Measurements from ENCODE around the gene SERF1A.
"Not testable (repeated sequence)": the region's sequence is repeated elsewhere in the genome, so short reads cannot be mapped to it uniquely, and the experiment has no call there.

The SERF1A gene

DNA sequence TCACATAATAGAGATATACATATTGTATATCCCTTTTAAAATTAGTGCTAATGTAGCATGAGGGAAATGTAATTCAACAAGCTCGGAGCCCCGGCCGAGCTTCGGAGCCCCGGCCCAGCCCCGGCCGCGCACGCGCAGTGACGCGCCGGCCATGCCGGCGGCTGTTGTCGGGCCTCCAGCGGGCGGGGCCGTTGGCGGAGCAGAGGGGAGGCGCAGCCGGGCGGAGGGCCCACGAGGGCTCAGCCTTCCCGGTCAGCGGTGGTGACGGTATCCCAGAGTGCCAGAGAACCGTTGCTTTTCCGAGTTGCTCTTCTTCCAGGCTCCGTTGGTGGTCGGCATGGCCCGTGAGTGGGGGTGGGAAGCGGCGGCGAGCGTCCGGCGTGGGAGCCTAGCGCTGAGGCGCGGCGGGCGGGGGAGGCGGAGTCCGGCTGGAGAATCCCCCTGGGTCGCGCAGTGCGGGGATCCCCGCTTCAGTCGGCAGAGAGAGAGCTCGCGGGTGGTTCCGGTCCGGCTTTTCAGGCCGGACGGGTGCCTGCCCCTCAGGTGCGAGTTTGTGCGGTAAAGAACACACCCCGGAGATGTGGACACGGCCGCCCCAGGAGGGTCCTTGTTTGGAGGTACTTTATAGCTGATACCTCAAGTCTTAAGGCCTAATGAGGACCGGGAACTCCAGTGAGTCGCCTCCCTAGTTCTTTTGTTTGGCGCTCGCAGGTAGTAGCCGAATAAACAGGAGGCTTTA, at the start of gene SERF1A:
Gene SERF1A, plus strand, starts transcription at position 137 of the 739 bp plus-strand sequence. Its CDS starts 201 bp downstream, at position 338.
- not testable (repeated sequence) for DNase-seq

- not testable (repeated sequence) for DNase-seq
Measured at GRCh38 chr5:70866778-70867177, 33.7 kb upstream of the SERF1A start.

DNA sequence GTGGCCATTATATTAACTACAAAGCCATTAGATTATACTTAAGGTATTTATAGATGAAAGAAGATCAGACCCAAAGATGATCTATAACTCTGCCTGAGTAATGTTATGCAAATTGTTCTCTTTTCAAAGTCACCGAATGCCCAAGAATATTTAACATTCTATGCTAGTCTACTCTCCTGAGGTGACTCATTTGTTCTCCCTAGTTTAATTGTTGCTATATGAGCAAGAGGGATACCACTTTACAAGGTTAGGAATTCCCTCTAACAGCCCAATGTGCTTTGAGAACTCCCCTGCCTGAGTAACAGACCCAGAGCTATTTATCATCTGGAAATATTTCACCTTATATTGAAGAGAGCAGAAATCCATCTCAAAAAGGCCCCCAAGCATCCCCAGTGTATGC, 29.8 kb upstream of the SERF1A start:
- DNase-seq, result not testable (repeated sequence)

- DNase-seq, result not testable (repeated sequence)
Measured at GRCh38 chr5:70896076-70896475, 4.4 kb upstream of the SERF1A start.

DNA sequence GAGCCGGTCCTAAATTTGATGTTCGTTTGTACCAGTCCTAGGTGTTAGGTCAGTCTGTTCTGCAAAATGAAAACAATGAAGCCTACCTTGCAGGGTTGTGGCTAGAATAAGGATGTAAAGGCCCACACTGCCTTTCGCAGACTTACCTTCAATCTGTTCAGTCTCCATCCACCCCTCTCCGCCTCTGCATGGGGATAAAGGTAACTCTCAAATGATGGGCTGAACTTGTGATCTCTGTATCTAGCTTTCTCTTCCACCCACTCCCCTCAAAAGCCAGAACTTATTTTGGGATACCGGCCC, 753 bp downstream of the SERF1A start:
- DNase-seq, result not testable (repeated sequence)

DNA sequence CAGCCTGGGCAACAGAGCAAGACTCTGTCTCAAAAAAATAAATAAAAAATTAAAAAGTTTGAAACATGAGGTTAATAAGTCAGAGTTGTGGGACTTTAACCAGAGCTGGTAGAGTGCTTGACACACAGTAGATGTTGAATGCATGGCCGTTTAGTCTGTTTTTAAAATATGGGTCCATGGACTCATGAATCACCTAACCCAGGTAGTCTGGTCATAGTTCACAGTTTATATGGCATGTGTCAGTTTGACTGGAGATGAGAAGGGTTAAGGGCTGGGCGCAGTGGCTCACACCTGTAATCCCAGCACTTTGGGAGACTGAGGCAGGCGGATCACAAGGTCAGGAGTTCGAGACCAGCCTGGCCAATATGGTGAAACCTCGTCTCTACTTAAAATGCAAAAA, 6.2 kb downstream of the SERF1A start:
- DNase-seq, result not testable (repeated sequence)

- not testable (repeated sequence) for DNase-seq
Measured at GRCh38 chr5:70916829-70917228, 16.4 kb downstream of the SERF1A start.

DNA sequence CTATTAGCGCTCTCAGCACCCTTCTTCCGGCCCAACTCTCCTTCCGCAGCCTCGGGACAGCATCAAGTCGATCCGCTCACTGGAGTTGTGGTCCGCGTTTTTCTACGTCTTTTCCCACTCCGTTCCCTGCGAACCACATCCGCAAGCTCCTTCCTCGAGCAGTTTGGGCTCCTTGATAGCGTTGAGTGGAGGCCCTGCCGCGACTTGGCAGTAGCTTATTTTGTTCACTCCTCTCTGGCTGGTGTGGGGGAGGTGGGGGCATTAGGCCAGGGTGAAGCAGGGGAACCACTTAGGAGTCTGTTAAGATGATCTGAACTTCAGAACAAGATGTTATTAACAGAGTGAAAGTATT, 24.7 kb downstream of the SERF1A start:
- not testable (repeated sequence) for DNase-seq

GRCh38 chr5:70931709-70932368, 31.4 kb downstream of the SERF1A start:
- not testable (repeated sequence) for DNase-seq

GRCh38 chr5:70932560-70932959, 32.1 kb downstream of the SERF1A start:
- DNase-seq, result not testable (repeated sequence)

GRCh38 chr5:70953068-70953467, 52.6 kb downstream of the SERF1A start:
- DNase-seq, result not testable (repeated sequence)
